ENCODE results near the gene MBL2.

- TF ChIP-seq CTCF (IDR thresholded peaks at IDR 0.05) = no peak
- no peak for TF ChIP-seq POLR2A (IDR thresholded peaks at IDR 0.05)
Observed at GRCh38 chr10:52758406-52758805, 14.2 kb downstream of the MBL2 start.
